HCT116 (cell line): ENCODE data around the gene GYS2.

ENCODE experiments used
- CBX3 ChIP-seq: IDR thresholded peaks from 2 replicates; pipeline ENCODE4 v1.6.1; 2012; ENCODE audit warnings: low read depth
- CEBPB ChIP-seq: IDR thresholded peaks from 2 replicates; pipeline ENCODE4 v1.6.1; 2012; ENCODE audit warnings: low read depth
- EZH2 ChIP-seq: fragments of 200-600 bp; sonication (generic); IDR thresholded peaks from 2 replicates; pipeline ENCODE4 v1.6.1; 2017; ENCODE audit warnings: antibody characterized with exemption, mixed run types
- EZH2phosphoT487 ChIP-seq: fragments of 200-600 bp; IDR thresholded peaks from 2 replicates; pipeline ENCODE4 v1.6.1; 2018; ENCODE audit warnings: antibody characterized with exemption, borderline replicate concordance
- POLR2A ChIP-seq: IDR thresholded peaks from 2 replicates; pipeline ENCODE4 v1.7.0; 2011; ENCODE audit warnings: borderline replicate concordance; ENCODE audit not compliant: insufficient read depth, insufficient read length; ENCODE audit errors: extremely low read depth
- POLR2AphosphoS5 ChIP-seq: IDR thresholded peaks from 2 replicates; pipeline ENCODE4 v1.6.1; 2011; ENCODE audit warnings: mild to moderate bottlenecking, low read depth, low read length, moderate library complexity
- RAD21 ChIP-seq: IDR thresholded peaks from 2 replicates; pipeline ENCODE4 v1.6.1; 2012; ENCODE audit warnings: low read depth, mild to moderate bottlenecking
- YY1 ChIP-seq: IDR thresholded peaks from 2 replicates; pipeline ENCODE4 v1.6.1; 2011; ENCODE audit warnings: low read length, low read depth, moderate library complexity, mild to moderate bottlenecking; ENCODE audit not compliant: insufficient replicate concordance; ENCODE audit errors: extremely low read depth
- ZNF274 ChIP-seq: fragments of 200-500 bp; sonication (Bioruptor generic); IDR thresholded peaks from 2 replicates; pipeline ENCODE4 v1.6.1; 2014; ENCODE audit warnings: mild to moderate bottlenecking, low read depth, low read length, inconsistent platforms
- TF ChIP-seq, protein P1 (sequence below): IDR thresholded peaks from 2 replicates; pipeline ENCODE4 v1.6.1; 2012; ENCODE audit warnings: low read depth
- TF ChIP-seq, protein P2 (sequence below): IDR thresholded peaks from 2 replicates; pipeline ENCODE4 v1.6.1; 2012
- TF ChIP-seq, protein P3 (sequence below), 3 experiments: fragments of 200-600 bp in 1 of 3; sonication (generic) in 1 of 3; IDR thresholded peaks in 2 of 3; conservative IDR thresholded peaks in 1 of 3; 2 replicates each; pipeline ENCODE4 v1.5.1; 2012 to 2017; ENCODE audit warnings: low read depth in 2 of 3, low read length in 2 of 3, antibody characterized with exemption in 1 of 3, borderline replicate concordance in 1 of 3, control low read depth in 1 of 3, mild to moderate bottlenecking in 1 of 3, mixed read lengths in 1 of 3, mixed run types in 1 of 3, moderate library complexity in 1 of 3; ENCODE audit not compliant: insufficient read depth in 1 of 3
- TF ChIP-seq, protein P4 (sequence below): IDR thresholded peaks from 2 replicates; pipeline ENCODE4 v1.6.1; 2011; ENCODE audit warnings: mild to moderate bottlenecking, low read length, moderate library complexity; ENCODE audit not compliant: insufficient replicate concordance; ENCODE audit errors: extremely low read depth

DNA sequence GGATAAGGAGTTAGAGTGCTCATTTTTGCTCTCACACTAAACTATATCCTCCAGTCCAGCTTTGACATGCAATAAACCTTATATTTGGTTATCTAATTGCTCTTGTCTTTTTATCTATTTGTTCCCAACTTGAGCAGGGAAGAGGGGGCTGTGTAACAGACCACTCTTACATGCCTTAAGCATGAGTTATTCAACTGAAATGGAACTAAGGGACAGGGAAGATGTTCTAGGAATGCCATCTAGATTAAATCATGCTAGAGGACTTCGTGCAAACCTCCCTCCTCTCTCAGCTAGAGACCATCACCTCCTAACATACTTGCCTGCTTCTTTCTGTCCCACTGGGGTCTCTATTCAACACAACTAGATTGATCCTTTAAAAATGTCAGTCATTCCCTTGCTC is 57.9 kb downstream of the GYS2 start:
- TF ChIP-seq RAD21 = no peak
- TF ChIP-seq POLR2AphosphoS5 = no peak
- no peak for TF ChIP-seq POLR2A
- TF ChIP-seq, protein P1, sequence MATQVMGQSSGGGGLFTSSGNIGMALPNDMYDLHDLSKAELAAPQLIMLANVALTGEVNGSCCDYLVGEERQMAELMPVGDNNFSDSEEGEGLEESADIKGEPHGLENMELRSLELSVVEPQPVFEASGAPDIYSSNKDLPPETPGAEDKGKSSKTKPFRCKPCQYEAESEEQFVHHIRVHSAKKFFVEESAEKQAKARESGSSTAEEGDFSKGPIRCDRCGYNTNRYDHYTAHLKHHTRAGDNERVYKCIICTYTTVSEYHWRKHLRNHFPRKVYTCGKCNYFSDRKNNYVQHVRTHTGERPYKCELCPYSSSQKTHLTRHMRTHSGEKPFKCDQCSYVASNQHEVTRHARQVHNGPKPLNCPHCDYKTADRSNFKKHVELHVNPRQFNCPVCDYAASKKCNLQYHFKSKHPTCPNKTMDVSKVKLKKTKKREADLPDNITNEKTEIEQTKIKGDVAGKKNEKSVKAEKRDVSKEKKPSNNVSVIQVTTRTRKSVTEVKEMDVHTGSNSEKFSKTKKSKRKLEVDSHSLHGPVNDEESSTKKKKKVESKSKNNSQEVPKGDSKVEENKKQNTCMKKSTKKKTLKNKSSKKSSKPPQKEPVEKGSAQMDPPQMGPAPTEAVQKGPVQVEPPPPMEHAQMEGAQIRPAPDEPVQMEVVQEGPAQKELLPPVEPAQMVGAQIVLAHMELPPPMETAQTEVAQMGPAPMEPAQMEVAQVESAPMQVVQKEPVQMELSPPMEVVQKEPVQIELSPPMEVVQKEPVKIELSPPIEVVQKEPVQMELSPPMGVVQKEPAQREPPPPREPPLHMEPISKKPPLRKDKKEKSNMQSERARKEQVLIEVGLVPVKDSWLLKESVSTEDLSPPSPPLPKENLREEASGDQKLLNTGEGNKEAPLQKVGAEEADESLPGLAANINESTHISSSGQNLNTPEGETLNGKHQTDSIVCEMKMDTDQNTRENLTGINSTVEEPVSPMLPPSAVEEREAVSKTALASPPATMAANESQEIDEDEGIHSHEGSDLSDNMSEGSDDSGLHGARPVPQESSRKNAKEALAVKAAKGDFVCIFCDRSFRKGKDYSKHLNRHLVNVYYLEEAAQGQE = no peak
- TF ChIP-seq, protein P2, sequence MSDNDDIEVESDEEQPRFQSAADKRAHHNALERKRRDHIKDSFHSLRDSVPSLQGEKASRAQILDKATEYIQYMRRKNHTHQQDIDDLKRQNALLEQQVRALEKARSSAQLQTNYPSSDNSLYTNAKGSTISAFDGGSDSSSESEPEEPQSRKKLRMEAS = no peak
- TF ChIP-seq, protein P3, sequence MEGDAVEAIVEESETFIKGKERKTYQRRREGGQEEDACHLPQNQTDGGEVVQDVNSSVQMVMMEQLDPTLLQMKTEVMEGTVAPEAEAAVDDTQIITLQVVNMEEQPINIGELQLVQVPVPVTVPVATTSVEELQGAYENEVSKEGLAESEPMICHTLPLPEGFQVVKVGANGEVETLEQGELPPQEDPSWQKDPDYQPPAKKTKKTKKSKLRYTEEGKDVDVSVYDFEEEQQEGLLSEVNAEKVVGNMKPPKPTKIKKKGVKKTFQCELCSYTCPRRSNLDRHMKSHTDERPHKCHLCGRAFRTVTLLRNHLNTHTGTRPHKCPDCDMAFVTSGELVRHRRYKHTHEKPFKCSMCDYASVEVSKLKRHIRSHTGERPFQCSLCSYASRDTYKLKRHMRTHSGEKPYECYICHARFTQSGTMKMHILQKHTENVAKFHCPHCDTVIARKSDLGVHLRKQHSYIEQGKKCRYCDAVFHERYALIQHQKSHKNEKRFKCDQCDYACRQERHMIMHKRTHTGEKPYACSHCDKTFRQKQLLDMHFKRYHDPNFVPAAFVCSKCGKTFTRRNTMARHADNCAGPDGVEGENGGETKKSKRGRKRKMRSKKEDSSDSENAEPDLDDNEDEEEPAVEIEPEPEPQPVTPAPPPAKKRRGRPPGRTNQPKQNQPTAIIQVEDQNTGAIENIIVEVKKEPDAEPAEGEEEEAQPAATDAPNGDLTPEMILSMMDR (IDR thresholded peaks at IDR 0.05 in 2 of 3, conservative IDR thresholded peaks at IDR 0.05 in 1 of 3; ENCODE audit: borderline replicate concordance in 1 of 3, insufficient read depth in 1 of 3, low read depth in 2 of 3, low read length in 2 of 3) = no peak
- TF ChIP-seq, protein P4, sequence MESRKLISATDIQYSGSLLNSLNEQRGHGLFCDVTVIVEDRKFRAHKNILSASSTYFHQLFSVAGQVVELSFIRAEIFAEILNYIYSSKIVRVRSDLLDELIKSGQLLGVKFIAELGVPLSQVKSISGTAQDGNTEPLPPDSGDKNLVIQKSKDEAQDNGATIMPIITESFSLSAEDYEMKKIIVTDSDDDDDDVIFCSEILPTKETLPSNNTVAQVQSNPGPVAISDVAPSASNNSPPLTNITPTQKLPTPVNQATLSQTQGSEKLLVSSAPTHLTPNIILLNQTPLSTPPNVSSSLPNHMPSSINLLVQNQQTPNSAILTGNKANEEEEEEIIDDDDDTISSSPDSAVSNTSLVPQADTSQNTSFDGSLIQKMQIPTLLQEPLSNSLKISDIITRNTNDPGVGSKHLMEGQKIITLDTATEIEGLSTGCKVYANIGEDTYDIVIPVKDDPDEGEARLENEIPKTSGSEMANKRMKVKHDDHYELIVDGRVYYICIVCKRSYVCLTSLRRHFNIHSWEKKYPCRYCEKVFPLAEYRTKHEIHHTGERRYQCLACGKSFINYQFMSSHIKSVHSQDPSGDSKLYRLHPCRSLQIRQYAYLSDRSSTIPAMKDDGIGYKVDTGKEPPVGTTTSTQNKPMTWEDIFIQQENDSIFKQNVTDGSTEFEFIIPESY = no peak
- TF ChIP-seq EZH2phosphoT487 = no peak
- no peak for TF ChIP-seq EZH2
- TF ChIP-seq ZNF274 = no peak
- no peak for TF ChIP-seq YY1
- no peak for TF ChIP-seq CEBPB
- no peak for TF ChIP-seq CBX3
